GM10248 (cell line): ENCODE results near the gene POLD2.

Experiments
- CTCF ChIA-PET: fragments of 300-600 bp; sonication (Branson Sonifier 250); formaldehyde crosslinking; extraction: SDS; loops from one replicate; lab custom pipeline; 2021; ENCODE audit warnings: antibody characterized with exemption; lab: Yijun Ruan, JAX
- POLR2A ChIA-PET: fragments of 350-650 bp; sonication (Branson Sonifier 250); formaldehyde crosslinking; extraction: SDS; loops from one replicate; lab custom pipeline; 2020; ENCODE audit warnings: antibody characterized with exemption; lab: Yijun Ruan, JAX
- DNase-seq: peaks from one replicate; pipeline ENCODE4 v3.0.0; 2012; ENCODE audit errors: extremely low spot score
- CTCF ChIP-seq: IDR thresholded peaks from 2 replicates; pipeline ENCODE4 v1.5.1; 2012; ENCODE audit warnings: mild to moderate bottlenecking, low read depth; ENCODE audit errors: extremely low read depth, missing control alignments, control extremely low read depth

POLD2 gene

DNA sequence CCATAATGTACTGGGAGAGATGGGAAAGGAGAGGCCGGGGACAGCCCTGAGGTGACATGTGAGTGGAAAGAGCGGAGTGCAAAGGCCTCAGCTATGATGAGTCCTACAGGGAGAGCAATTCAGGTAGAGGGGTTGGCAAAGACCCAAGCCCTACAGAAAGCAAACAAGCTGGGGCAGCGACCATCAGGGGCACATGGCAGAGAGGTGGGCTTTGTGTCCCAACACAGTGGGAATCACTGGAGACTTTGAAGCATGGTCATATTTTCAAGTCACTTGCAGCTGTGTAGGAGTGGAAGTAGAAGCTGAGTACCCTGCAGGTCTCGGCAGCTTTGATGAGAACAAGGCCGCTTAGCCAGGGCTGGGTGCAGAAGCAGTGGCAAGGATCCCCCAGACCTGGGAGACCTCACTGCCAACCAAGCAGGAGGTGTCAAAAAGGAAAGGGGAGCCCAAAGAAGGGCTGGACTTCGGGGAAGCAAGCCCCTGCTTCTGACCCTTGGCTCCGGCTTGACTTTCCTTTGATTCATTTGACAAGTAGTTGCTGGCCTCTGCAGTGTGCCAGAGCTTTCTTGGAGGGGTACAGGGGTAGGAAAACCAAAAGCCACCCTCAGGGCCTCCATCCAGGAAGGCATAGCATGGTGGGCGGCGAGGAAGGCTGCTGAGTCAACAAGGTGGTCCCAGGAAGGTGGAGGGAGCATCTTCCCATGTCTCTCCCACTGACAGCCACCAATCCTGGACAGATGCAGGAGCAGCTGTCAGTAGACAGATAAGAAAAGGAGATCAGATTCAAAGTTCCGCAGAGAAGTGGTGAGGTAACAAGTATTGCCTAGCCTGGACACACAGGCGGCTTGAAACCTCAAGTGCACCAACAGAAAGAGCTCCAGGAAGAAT is 56.0 kb downstream of the POLD2 start:
- no peak for TF ChIP-seq CTCF
- POLR2A ChIA-PET: no interaction called here
- CTCF ChIA-PET: interaction anchor here (0.6 to 1.4 kb wide), 2 partner anchors 17 kb away, joined by 3 to 5 read pairs; no protein-coding TSS in a partner anchor
- DNase-seq: no peak

- CTCF ChIA-PET: interaction anchor here (0.6 to 3.0 kb wide), 3 partner anchors 9 to 16 kb away, joined by 3 to 7 read pairs (median 4); no protein-coding TSS in a partner anchor
- DNase-seq: no peak
- TF ChIP-seq CTCF: no peak
- POLR2A ChIA-PET: interaction anchor here (1.0 kb wide), 1 partner anchor 22 kb away, joined by 4 read pairs; the partner anchor contains the start of gene DBNL
These were observed 56.8 kb downstream of the POLD2 start for GRCh38 chr7:44066494-44067063.

GRCh38 chr7:44066111-44066460 is 57.3 kb downstream of the POLD2 start:
- CTCF ChIA-PET: interaction anchor here (1.2 to 3.0 kb wide), 2 partner anchors 9 to 12 kb away, joined by 4 to 7 read pairs; no protein-coding TSS in a partner anchor
- DNase-seq: no peak
- no peak for TF ChIP-seq CTCF
- POLR2A ChIA-PET: interaction anchor here (0.6 to 1.0 kb wide), 2 partner anchors 16 to 22 kb away, joined by 4 read pairs; partner anchors contain the start of gene DBNL

GRCh38 chr7:44065431-44066110 is 57.8 kb downstream of the POLD2 start, which contains the start of gene PGAM2:
Gene PGAM2 (minus strand): TSS chr7:44065567. CDS start chr7:44065529, 38 bp downstream.
- DNase-seq: no peak
- ChIA-PET POLR2A (interaction anchor here (0.6 to 1.0 kb wide), 2 partner anchors 16 to 21 kb away, joined by 4 read pairs; partner anchors contain the start of gene DBNL), CTCF (interaction anchor here (1.2 to 3.0 kb wide), 2 partner anchors 10 to 11 kb away, joined by 4 to 7 read pairs; no protein-coding TSS in a partner anchor)
- no peak for TF ChIP-seq CTCF

DNA sequence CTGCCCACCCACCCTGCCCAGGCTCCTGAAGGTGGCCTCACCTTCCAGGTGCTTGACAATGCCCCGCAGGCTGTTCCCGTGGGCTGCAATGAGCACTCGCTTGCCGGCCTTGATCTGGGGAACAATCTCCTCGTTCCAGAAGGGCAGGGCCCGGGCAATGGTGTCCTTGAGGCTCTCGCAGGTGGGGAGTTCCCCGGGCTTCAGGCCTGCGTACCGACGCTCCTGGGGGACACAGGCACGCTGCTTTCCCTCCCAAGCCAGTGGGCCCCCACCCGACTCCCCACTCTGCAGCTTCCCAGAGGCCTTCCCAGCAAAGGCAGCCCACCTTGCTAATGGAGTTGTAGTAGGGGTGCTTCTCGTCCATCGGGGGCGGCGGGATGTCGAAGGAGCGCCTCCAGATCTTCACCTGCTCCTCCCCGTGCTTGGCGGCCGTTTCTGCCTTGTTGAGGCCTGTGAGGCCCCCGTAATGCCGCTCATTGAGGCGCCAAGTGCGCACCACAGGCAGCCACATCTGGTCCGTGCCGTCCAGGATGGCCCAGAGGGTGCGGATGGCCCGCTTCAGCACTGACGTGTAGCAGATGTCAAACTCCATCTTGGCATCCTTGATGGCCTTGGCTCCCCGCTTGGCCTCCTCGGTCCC is 58.4 kb downstream of the POLD2 start:
- ChIA-PET POLR2A (interaction anchor here (1.1 kb wide), 1 partner anchor 15 kb away, joined by 3 read pairs; no protein-coding TSS in a partner anchor), CTCF (interaction anchor here (1.2 to 3.0 kb wide), 3 partner anchors 10 to 16 kb away, joined by 4 to 7 read pairs (median 6); no protein-coding TSS in a partner anchor)
- no peak for TF ChIP-seq CTCF
- no peak for DNase-seq
